Endodermal cell (in vitro differentiated cells): ENCODE measurements around the gene RGS3. TPM values are rescaled to one million over a fixed set of nuclear protein-coding genes. Genes with fewer than 3 reads are reported as not detected.

Source experiments
- DNase-seq: peaks from one replicate; pipeline ENCODE4 v3.0.0-alpha.2; 2017
- H3K27ac ChIP-seq: 2 replicates; pipeline ENCODE4 v1.5.1; 2013; ENCODE audit warnings: mild to moderate bottlenecking, low read depth, low read length, moderate library complexity
- H3K27me3 ChIP-seq: 2 replicates; pipeline ENCODE4 v1.6.1; 2013; ENCODE audit warnings: mild to moderate bottlenecking, low read length, moderate library complexity; ENCODE audit not compliant: insufficient read depth, control insufficient read depth, poor library complexity, severe bottlenecking
- H3K36me3 ChIP-seq: 2 replicates; pipeline ENCODE4 v1.7.0; 2013; ENCODE audit warnings: mild to moderate bottlenecking, low read length, moderate library complexity; ENCODE audit not compliant: control insufficient read depth, insufficient read depth
- H3K4me1 ChIP-seq: one replicate; pipeline ENCODE4 v1.7.0; 2013; ENCODE audit warnings: low read length; ENCODE audit not compliant: control insufficient read depth, insufficient read depth
- H3K4me3 ChIP-seq: 2 replicates; pipeline ENCODE4 v1.5.1; 2013; ENCODE audit warnings: mild to moderate bottlenecking, low read length, moderate library complexity
- H3K9ac ChIP-seq: 2 replicates; pipeline ENCODE4 v1.6.1; 2013; ENCODE audit warnings: mild to moderate bottlenecking, low read length, moderate library complexity; ENCODE audit not compliant: poor library complexity, severe bottlenecking; ENCODE audit errors: extremely low read depth
- H3K9me3 ChIP-seq: 2 replicates; pipeline ENCODE4 v1.6.1; 2013; ENCODE audit warnings: mild to moderate bottlenecking, low read length, moderate library complexity; ENCODE audit not compliant: control insufficient read depth
- H3K27ac Mint-ChIP-seq: 2 replicates; pipeline ENCODE4 v1.8.0; 2020; ENCODE audit warnings: mixed read lengths
- H3K27me3 Mint-ChIP-seq: 2 replicates; pipeline ENCODE4 v1.8.0; 2021; ENCODE audit warnings: mild to moderate bottlenecking, mixed read lengths; ENCODE audit not compliant: insufficient read depth
- H3K36me3 Mint-ChIP-seq: 2 replicates; pipeline ENCODE4 v1.8.0; 2020; ENCODE audit warnings: low read depth, mixed read lengths
- H3K4me1 Mint-ChIP-seq: 2 replicates; pipeline ENCODE4 v1.8.0; 2020; ENCODE audit warnings: mixed read lengths
- H3K4me3 Mint-ChIP-seq: 2 replicates; pipeline ENCODE4 v1.8.0; 2020; ENCODE audit warnings: mild to moderate bottlenecking, moderate library complexity, mixed read lengths
- H3K9me3 Mint-ChIP-seq: 2 replicates; pipeline ENCODE4 v1.8.0; 2020; ENCODE audit warnings: mild to moderate bottlenecking, mixed read lengths
- CTCF ChIP-seq: fragments of 200-600 bp; sonication (generic); conservative IDR thresholded peaks from 2 replicates; pipeline ENCODE4 v1.5.0; 2021; ENCODE audit warnings: antibody characterized with exemption, mild to moderate bottlenecking
- WGBS, 2 experiments: methylation state at CpG; one replicate each; pipeline versions ENCODE4 v1.1.5 to v1.1.7; 2013; ENCODE audit warnings: missing lambda C conversion rate in 2 of 2, mixed read lengths in 1 of 2; ENCODE audit not compliant: insufficient coverage in 1 of 2, insufficient read length in 1 of 2; 5-methylcytosine and 5-hydroxymethylcytosine counted together
- total RNA-seq, 2 donors: library from RNA; stranded (reverse); fragmentation: NEBNext Ultra II Directional in 1 of 2; extraction: Animal tissue kit (Norgen Biotek cat#: 25700) in 1 of 2; gene quantifications; 2 replicates in 1 of 2; 3 replicates in 1 of 2; pipeline ENCODE4 v1.2.1, GENCODE V29; 2021

RGS3 gene
- total RNA-seq, 2 donors from 2014 or later, result 20.7 to 40.3 TPM

- H3K4me3 Mint-ChIP-seq, result no peak overlapping the region
- H3K4me1 ChIP-seq, result peaks cover 9% of the 10 kb centered on the region
- no peaks in the 10 kb centered on the region for H3K9me3 ChIP-seq
- no peaks in the 10 kb centered on the region for H3K36me3 ChIP-seq
- H3K9ac ChIP-seq, result no peak overlapping the region
- no peak overlapping the region for H3K27ac ChIP-seq
- no peaks in the 10 kb centered on the region for H3K27me3 ChIP-seq
- H3K27me3 Mint-ChIP-seq, result no peaks in the 10 kb centered on the region
- WGBS, 2 experiments, result 86 to 100% methylated on average over 2 of the region's 2 CpGs
- TF ChIP-seq CTCF, result no peak
- H3K9me3 Mint-ChIP-seq, result no peaks in the 10 kb centered on the region
- DNase-seq, result no peak
- no peak overlapping the region for H3K4me3 ChIP-seq
- no peak overlapping the region for H3K27ac Mint-ChIP-seq
- no peaks in the 10 kb centered on the region for H3K4me1 Mint-ChIP-seq
- no peaks in the 10 kb centered on the region for H3K36me3 Mint-ChIP-seq
Observed at GRCh38 chr9:113528811-113529210, 65.3 kb downstream of the RGS3 start.

- no peak overlapping the region for H3K9ac ChIP-seq
- peak; percentile 25 for DNase-seq
- Mint-ChIP-seq H3K27me3 (no peaks in the 10 kb centered on the region), H3K4me3 (no peak overlapping the region), H3K36me3 (no peaks in the 10 kb centered on the region), H3K9me3 (no peaks in the 10 kb centered on the region), H3K27ac (no peak overlapping the region), H3K4me1 (no peaks in the 10 kb centered on the region)
- no peak overlapping the region for H3K27ac ChIP-seq
- no peak overlapping the region for H3K4me3 ChIP-seq
- H3K4me1 ChIP-seq, result peaks cover 9% of the 10 kb centered on the region
- 85 to 90% methylated on average over 7 of the region's 7 CpGs for WGBS, 2 experiments
- TF ChIP-seq CTCF, result no peak
- H3K27me3 ChIP-seq, result no peaks in the 10 kb centered on the region
- H3K9me3 ChIP-seq, result no peaks in the 10 kb centered on the region
- no peaks in the 10 kb centered on the region for H3K36me3 ChIP-seq
Observed at GRCh38 chr9:113529336-113530009, 65.9 kb downstream of the RGS3 start.

GRCh38 chr9:113530022-113530635, 66.6 kb downstream of the RGS3 start:
- Histone ChIP-seq H3K4me1 (peaks cover 9% of the 10 kb centered on the region), H3K4me3 (no peak overlapping the region), H3K36me3 (no peaks in the 10 kb centered on the region), H3K9ac (no peak overlapping the region), H3K27me3 (no peaks in the 10 kb centered on the region), H3K9me3 (no peaks in the 10 kb centered on the region), H3K27ac (no peak overlapping the region)
- no peak overlapping the region for H3K27ac Mint-ChIP-seq
- DNase-seq, result peak; percentile 29
- H3K9me3 Mint-ChIP-seq, result no peaks in the 10 kb centered on the region
- TF ChIP-seq CTCF, result no peak
- no peaks in the 10 kb centered on the region for H3K36me3 Mint-ChIP-seq
- H3K4me1 Mint-ChIP-seq, result no peaks in the 10 kb centered on the region
- no peaks in the 10 kb centered on the region for H3K27me3 Mint-ChIP-seq
- 92 to 100% methylated on average over 2 to 4 of the region's 4 CpGs for WGBS, 2 experiments
- no peak overlapping the region for H3K4me3 Mint-ChIP-seq
